CD1c-positive myeloid dendritic cell (primary cell): ENCODE measurements around the gene RABIF.
A peak's percentile ranks its signal among the peaks of the same experiment; 100 is the strongest.

Source experiments
- DNase-seq: peaks from one replicate; pipeline ENCODE4 v3.0.0-alpha.2; 2016; ENCODE audit errors: extremely low spot score

RABIF gene

GRCh38 chr1:202873026-202873425, 15.9 kb downstream of the RABIF start:
- DNase-seq, result no peak

GRCh38 chr1:202871367-202871766, 17.6 kb downstream of the RABIF start:
- DNase-seq, result no peak

GRCh38 chr1:202862679-202863560, 26.0 kb downstream of the RABIF start:
- DNase-seq, result no peak

GRCh38 chr1:202861420-202862132, 27.4 kb downstream of the RABIF start:
- DNase-seq, result peak; percentile 89

- DNase-seq, result peak; percentile 44
Measured at GRCh38 chr1:202860744-202861419, 28.1 kb downstream of the RABIF start.

- no peak for DNase-seq
Measured at GRCh38 chr1:202858789-202859414, 30.0 kb downstream of the RABIF start.

GRCh38 chr1:202858331-202858730, 30.6 kb downstream of the RABIF start:
- DNase-seq, result peak; percentile 13

- no peak for DNase-seq
Measured at GRCh38 chr1:202857136-202857610, 31.8 kb downstream of the RABIF start.

GRCh38 chr1:202856014-202856413, 32.9 kb downstream of the RABIF start:
- DNase-seq, result peak; percentile 39

GRCh38 chr1:202854787-202855186, 34.2 kb downstream of the RABIF start:
- no peak for DNase-seq

- peak; percentile 65 for DNase-seq
Measured at GRCh38 chr1:202852163-202852904, 36.6 kb downstream of the RABIF start.

- no peak for DNase-seq
Measured at GRCh38 chr1:202850593-202851362, 38.2 kb downstream of the RABIF start.

GRCh38 chr1:202848191-202848542, 40.8 kb downstream of the RABIF start:
- DNase-seq, result no peak

GRCh38 chr1:202844935-202845334, 44.0 kb downstream of the RABIF start:
- no peak for DNase-seq

- DNase-seq, result no peak
Measured at GRCh38 chr1:202844259-202844658, 44.7 kb downstream of the RABIF start.

GRCh38 chr1:202843081-202843480, 45.9 kb downstream of the RABIF start:
- DNase-seq, result no peak

- DNase-seq, result no peak
Measured at GRCh38 chr1:202837746-202838262, 51.1 kb downstream of the RABIF start.

- DNase-seq, result peak; percentile 73
Measured at GRCh38 chr1:202836623-202837403, 52.1 kb downstream of the RABIF start.

- no peak for DNase-seq
Measured at GRCh38 chr1:202835548-202836072, 53.3 kb downstream of the RABIF start.
